Activated T-cell treated with anti-CD3 and anti-CD28 coated beads, Interleukin-2, amount 50 U/mL, for 48 hours (primary cell): ENCODE measurements around the gene CDR2.
"Not testable (repeated sequence)": the region's sequence is repeated elsewhere in the genome, so short reads cannot be mapped to it uniquely, and the experiment has no call there.

Experiments
- DNase-seq, 2 experiments: peaks; one replicate each; pipeline ENCODE4 v3.0.0-alpha.2; 2020

The CDR2 gene

GRCh38 chr16:22374311-22375116, at the start of gene CDR2:
TSS of gene CDR2 (minus strand) at chr16:22374619. CDS start at chr16:22374309, 310 bp downstream.
- DNase-seq = peak; percentile 98 to 99

- no peak for DNase-seq
Measured at GRCh38 chr16:22423716-22424115, 49.3 kb upstream of the CDR2 start.

- no peak for DNase-seq
Measured at GRCh38 chr16:22421136-22421535, 46.7 kb upstream of the CDR2 start.

DNA sequence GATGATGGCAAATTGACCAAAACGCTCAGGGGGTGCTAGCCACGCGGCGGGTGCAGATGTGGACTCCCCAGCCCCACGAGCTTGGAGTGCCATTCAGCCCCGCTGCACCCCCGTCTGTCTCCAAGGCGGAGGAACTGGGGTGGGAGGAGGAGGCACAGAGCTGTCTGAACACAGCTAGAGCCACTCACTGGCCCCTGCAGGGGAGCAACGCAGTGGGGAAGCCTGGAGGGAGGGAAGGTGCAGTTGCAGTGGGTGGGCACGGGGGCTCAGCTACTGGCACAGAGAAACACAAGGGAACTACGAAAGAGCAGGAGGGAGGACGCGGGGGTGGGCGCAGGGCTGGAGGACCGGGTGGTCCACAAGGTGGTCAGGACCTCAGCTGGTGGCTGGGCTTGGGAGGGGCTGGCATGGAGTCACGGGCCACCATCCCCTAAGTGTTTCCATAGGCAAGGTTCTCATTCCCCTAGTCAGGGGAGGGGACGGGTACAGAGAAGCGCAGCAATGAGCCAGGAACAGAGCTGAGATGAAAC, 46.3 kb upstream of the CDR2 start:
- no peak for DNase-seq

DNA sequence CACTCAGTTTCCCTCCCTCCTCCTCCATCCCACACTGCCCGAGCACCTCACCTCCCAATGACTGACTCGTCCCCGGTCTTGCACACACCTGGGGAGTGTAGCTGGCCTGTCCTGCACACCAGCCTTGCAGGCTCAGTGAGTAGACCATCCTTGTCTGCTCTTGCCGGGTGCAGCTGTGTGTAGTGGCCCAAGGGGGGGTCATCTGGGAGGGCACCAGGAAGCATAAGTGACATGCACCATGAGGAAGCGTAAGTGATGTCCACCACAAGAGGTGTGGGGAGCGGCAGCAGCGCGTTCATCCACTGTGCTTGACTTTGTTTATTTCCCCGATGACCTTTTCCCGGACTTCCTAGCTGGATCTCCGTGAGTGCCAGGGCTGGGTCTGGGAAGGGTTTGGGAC, 45.5 kb upstream of the CDR2 start:
- no peak for DNase-seq

DNA sequence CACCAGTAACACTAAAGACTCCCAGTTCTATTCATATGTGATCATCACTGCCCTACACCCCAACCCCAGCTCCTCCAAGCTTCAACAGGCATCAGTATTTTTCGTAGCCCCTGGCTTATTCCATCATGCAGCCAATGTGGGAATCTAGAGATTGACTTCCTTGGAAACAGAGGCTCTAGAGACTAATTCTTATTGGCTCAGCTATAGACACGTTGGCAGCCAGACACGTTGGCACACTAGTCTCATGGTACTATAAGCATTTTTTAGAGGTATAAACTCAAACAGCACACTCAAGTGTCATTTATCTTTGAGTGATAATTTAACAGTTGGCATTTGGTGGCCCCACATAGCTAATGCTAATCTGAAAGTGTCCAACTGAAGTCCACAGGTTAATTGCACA, 44.4 kb upstream of the CDR2 start:
- DNase-seq = no peak

- not testable (repeated sequence) for DNase-seq
Measured at GRCh38 chr16:22417798-22418197, 43.4 kb upstream of the CDR2 start.

- no peak for DNase-seq
Measured at GRCh38 chr16:22417019-22417418, 42.6 kb upstream of the CDR2 start.

DNA sequence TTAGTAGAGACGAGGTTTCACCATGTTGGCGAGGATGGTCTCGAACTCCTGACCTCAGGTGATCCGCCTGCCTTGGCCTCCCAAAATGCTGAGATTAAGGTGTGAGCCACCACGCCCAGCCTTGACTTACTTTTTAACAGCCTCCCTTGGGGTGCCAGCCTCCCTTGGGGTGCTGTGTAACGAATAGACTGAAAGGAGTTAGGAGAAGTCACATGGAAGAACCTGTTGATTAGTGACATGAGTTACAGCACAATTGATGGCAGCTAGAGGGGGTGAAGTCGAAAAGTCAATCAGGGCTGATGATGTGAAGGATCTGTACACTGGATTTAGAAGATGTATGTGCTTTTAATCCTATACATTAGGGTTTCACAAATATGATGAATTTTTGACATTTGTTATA, 39.4 kb upstream of the CDR2 start:
- DNase-seq = no peak

GRCh38 chr16:22407486-22407885, 33.1 kb upstream of the CDR2 start:
- DNase-seq = no peak

GRCh38 chr16:22402191-22402590, 27.8 kb upstream of the CDR2 start:
- no peak for DNase-seq

GRCh38 chr16:22400900-22401299, 26.5 kb upstream of the CDR2 start:
- no peak for DNase-seq

DNA sequence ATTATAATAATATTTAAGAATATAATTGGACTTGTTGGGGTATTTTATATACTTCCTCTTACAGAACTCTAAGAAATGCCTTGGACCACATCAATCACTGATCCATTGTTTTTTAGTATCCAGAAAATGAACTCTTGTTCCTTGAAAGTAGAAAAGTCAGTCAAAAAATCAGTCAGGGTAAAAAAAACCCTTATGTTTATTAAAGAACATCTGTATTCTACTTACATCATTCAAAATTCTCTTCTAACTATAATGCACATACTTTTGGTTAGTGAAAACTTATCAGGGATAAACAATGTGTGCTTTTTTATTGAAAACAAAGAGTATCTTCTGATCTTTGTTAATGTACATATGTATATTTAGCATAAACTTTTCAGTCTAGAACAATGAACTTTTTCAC, 23.5 kb upstream of the CDR2 start:
- DNase-seq = no peak

- DNase-seq = no peak
Measured at GRCh38 chr16:22397464-22397863, 23.0 kb upstream of the CDR2 start.

DNA sequence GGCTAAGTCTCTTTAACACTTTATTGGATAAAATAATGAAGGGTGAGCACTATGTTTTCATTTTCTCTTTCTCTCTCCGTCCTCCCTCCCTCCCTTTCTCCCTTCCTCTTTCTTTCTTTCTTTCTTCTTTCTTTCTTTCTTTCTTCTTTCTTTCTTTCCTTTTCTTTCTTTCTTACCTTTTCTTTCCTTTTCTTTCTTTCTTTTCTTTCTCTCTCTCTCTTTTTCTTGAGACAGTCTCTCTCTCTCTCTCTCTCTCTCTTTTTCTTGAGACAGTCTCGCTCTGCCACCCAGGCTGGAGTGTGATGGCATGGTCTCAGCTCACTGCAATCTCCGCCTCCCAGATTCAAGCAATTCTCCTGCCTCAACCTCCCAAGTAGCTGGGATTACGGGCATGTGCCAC, 21.5 kb upstream of the CDR2 start:
- no peak for DNase-seq

DNA sequence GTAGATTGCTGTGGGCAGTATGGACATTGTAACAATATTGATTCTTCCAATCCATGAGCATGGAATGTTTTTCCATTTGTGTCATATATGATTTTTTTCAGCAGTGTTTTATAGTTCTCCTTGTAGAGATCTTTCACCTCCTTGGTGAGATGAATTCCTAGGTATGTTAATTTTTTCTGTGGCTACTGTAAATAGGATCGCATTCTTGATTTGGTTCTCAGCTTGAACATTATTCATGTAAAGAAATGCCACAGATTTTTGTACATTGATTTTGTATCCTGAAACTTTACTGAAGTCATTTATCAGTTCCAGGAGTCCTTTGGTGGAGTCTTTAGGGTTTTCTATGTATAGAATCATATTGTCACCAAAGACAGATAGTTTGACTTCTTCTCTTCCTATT, 19.7 kb upstream of the CDR2 start:
- DNase-seq = no peak

DNA sequence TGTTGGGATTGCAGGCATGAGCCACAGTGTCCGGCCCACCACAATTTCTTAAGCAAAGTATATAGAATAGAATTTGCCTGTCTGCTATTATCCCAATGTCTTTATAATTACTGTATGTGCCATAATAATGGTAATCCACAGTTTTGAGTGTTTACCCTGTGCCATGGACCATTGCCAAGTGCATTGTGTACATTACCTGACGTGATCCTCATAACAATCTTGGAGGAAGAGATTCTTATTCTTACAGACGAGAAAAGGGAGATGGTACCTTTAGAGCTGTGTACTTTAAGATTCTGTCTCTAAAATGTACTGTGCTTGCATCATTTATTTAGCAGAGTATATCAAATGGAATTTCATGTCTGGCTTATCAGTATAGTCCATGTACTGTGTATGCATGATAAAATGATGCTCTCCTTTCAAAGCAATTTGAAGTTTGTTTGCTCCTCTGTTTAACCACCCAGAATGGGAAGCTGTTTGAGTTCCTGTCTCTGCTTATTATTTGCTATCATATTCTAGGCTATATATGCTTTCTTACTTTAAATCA, 13.8 kb upstream of the CDR2 start:
- no peak for DNase-seq

DNA sequence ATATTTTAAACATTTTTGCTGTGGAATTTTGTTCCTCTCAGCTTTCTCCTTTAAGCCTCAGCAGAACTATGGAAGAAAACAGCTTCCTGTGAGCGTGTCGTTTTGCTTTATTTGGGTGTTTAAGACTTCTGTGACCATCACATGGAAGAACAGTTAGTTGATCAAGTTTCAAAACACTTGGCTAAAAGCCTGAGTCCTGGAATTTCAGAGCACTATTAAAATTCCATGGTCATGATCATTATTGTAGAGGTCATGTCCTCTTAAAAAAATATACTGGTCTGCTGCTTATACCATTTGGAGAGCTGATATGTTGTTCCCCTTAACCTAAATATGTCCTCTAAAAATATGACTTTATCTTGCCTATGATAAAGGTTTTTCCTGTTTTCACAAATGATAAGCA, 12.6 kb upstream of the CDR2 start:
- no peak for DNase-seq

DNA sequence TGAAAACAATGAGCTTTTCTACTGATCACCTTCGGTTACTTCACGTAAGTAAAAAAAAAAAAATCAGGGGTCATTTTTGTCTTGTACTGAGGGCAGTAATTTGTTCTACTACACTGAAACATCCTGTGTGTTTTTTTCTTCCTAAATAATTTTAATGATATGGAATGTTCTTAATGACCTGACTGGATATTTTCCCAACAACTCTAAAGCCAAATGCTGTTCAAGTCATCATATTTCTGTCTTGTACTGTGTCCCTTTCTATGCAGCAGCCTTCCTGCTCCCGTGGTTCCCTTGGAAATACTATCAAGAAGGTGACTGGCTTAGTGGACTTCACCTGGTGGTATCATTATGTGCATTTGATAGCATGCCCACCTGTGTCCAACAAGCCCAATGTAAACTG, 10.8 kb upstream of the CDR2 start:
- no peak for DNase-seq

GRCh38 chr16:22383827-22384226, 9.4 kb upstream of the CDR2 start:
- no peak for DNase-seq

GRCh38 chr16:22381392-22381791, 7.0 kb upstream of the CDR2 start:
- no peak for DNase-seq

GRCh38 chr16:22380529-22380928, 6.1 kb upstream of the CDR2 start:
- DNase-seq = no peak

DNA sequence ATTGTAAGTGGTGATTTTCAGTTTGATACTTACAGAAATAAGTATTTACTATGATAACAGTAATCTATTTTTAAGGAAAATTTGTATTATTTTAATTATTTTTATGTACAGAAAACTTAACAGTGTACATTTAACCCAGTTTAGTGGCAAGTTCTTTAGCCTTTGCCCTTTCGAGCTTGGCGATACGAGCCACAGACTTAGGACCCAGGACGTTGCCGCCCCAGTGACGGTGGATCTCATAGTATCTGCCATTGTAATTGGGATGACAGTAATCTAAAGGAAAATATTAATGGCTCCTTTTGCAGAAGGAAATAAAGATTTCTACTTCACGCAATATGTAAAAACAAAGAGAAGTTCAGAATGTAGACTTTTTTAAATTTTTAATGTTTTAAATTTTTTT, 5.2 kb upstream of the CDR2 start:
- DNase-seq = no peak

DNA sequence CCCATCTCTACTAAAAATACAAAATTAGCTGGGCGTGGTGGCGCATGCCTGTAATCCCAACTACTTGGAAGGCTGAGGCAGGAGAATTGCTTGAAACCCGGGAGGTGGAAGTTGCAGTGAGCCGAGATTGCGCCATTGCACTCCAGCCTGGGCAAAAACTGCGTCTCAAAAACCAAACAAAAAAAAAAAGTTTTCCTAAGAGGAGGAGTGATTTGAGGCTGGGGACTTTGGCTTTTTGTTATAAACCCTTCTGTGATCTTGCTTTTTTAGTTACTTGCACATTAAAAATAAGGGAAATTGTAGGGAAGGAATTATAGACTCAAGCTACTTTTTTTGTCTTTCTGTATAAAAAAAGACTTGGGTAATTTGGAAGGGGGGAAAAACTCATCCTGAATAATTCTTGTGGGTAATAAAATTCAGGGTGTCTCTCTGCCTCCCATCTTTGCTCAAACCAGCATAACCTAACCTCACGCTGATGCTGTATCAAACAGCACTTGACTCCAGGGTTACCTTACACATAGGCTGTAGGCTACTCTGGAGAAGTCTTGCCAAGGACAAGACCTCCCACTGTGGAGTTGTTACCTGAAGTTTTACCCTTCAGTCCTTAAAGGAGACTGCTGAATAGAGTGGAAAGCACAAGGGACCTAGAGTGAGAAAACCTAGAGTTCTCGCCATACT, 1.7 kb upstream of the CDR2 start:
- no peak for DNase-seq
